Fibroblast of villous mesenchyme (primary cell): ENCODE results near the gene MUC15. TPM values are rescaled to one million over a fixed set of nuclear protein-coding genes. Genes with fewer than 3 reads are reported as not detected.
A peak's percentile ranks its signal among the peaks of the same experiment; 100 is the strongest.

Experiments
- DNase-seq: peaks from one replicate; pipeline ENCODE4 v3.0.0-alpha.2; 2010; ENCODE audit warnings: low read depth
- H3K4me3 ChIP-seq: 2 replicates; pipeline ENCODE4 v1.5.1; 2011; ENCODE audit warnings: low read depth, mild to moderate bottlenecking, low read length
- total RNA-seq: library from RNA; depleted of rRNA; stranded (reverse); fragments of >200 nt; gene quantifications from 2 replicates; pipeline ENCODE4 v1.2.3, GENCODE V29; 2012
- TF ChIP-seq, protein P1 (sequence below): IDR thresholded peaks from 2 replicates; pipeline ENCODE4 v1.5.1; 2012; ENCODE audit warnings: low read depth, mild to moderate bottlenecking, low read length; ENCODE audit not compliant: insufficient read depth

The MUC15 gene, protein sequence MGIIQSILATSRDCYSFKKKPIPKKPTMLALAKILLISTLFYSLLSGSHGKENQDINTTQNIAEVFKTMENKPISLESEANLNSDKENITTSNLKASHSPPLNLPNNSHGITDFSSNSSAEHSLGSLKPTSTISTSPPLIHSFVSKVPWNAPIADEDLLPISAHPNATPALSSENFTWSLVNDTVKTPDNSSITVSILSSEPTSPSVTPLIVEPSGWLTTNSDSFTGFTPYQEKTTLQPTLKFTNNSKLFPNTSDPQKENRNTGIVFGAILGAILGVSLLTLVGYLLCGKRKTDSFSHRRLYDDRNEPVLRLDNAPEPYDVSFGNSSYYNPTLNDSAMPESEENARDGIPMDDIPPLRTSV
- not detected in 2 replicates for total RNA-seq

DNA sequence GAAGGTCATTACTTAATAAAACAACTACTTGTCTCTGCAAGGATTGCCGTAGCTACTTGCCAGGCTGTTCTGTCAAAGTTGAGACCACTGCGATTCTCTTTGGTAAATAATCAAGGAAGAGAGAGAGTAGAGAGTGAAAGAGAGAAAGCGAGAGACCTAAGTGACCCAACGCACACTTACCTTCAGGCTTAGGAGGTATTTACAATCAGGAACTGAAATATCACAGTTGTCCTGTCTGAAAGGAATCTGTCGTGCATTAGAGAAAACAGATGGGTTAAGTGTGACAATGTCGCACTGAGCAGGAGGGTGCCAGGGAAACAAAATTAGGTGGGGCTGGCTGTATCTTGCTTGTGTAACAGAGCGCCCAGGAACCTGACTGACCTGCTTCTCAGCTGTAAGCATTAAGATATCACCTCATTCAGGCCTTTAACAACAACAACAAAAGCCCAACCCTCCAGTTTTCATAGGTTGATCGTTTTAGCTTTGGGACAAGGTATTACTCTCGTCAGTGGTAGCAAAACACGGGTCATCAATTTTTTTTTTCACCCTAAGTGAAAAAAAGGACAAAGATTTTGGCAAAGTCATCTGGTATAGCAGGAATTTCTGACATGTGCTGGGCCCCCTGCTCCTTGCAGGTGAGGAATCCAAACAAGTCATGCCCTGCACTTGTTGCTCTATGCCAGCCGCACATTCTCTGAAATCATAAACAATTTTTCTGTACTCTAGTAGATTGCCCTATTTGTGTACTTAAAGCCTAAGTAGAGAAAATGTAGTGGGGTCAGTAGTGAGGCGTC is at the start of gene MUC15:
Gene MUC15, minus strand, starts transcription at position 403 of the 794 bp plus-strand sequence. CDS start 5,169 bp downstream, outside the sequence.
- DNase-seq, result no peak
- TF ChIP-seq, protein P1, sequence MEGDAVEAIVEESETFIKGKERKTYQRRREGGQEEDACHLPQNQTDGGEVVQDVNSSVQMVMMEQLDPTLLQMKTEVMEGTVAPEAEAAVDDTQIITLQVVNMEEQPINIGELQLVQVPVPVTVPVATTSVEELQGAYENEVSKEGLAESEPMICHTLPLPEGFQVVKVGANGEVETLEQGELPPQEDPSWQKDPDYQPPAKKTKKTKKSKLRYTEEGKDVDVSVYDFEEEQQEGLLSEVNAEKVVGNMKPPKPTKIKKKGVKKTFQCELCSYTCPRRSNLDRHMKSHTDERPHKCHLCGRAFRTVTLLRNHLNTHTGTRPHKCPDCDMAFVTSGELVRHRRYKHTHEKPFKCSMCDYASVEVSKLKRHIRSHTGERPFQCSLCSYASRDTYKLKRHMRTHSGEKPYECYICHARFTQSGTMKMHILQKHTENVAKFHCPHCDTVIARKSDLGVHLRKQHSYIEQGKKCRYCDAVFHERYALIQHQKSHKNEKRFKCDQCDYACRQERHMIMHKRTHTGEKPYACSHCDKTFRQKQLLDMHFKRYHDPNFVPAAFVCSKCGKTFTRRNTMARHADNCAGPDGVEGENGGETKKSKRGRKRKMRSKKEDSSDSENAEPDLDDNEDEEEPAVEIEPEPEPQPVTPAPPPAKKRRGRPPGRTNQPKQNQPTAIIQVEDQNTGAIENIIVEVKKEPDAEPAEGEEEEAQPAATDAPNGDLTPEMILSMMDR, result no peak
- H3K4me3 ChIP-seq, result no peak within 1 kb of the TSS

DNA sequence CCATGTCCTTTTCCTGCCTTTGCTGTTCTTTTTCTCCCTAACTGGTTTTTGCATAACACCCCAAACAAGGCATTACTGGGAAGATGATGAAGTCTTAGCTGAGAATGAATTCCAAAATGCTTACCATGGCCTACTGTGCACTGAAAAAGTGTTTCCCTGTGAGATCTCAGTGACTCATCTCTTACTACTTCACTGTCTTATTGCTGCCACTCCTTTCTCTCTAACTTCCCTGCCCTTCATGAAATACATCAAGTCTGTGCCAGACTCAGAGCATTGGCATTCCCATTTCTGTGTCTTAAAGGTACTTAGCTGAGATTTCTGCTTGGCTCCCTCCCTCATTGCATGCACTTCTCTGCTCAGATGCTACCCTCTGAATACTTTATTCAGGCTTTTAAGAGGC is 49.1 kb upstream of the MUC15 start:
- TF ChIP-seq, protein P1, result no peak
- peak; percentile 25 for DNase-seq
- H3K4me3 ChIP-seq, result no peak overlapping the region

DNA sequence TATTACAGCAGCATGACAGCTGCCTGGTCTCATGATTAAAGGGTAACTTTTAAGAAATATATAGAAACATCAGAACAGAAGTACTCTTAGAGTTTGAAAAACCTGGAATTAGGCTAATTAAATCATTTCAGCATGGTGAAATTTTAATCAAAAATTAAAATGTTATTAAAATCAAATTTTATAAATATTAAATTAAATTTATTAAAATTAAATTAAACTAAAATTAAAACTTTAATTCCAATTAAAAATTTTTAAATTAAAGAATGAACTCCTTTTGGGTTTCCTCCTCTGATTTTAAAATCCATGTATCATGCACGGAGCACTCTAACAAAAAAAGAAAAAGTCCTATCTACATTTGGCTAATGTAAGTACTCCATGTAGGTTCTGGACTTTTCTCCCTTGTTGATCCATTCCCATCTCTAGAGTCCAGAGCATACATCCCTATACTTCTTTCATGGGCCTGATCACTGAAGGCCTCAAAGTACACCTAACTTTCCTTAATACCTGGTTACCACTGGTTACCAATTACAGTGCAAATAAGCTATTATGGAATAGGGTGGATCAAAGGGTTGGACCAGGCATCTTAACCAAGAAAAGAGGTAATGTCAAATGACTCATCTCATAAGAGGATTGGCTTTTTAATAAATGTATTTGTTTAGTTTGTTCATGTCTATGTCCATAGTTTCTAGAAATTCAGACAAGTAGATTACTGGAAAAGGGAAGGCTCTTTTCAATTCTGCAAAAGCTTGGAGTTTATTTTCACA is 48.4 kb upstream of the MUC15 start:
- no peak for DNase-seq
- no peak overlapping the region for H3K4me3 ChIP-seq
- TF ChIP-seq, protein P1, result no peak

DNA sequence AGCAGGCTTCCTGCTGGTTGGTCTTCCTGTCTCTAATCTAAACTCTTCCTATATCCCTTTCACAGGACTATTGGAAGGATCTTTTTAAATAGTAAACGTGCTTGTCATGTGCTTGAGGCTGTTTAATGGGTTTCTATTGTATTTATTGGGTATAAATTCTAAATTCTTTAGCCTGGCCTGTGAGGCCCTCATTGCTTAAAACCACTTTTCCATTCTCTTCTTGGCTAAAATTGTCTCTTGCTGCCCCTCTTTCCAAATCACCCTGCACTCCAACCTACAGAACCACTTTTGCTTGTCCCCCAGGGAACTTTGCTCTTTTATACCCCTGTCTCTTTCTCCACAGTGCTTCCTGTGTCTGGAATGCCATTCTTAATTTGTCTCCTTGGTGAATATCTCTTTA is 46.4 kb upstream of the MUC15 start:
- DNase-seq, result no peak
- TF ChIP-seq, protein P1, result no peak
- no peak overlapping the region for H3K4me3 ChIP-seq

DNA sequence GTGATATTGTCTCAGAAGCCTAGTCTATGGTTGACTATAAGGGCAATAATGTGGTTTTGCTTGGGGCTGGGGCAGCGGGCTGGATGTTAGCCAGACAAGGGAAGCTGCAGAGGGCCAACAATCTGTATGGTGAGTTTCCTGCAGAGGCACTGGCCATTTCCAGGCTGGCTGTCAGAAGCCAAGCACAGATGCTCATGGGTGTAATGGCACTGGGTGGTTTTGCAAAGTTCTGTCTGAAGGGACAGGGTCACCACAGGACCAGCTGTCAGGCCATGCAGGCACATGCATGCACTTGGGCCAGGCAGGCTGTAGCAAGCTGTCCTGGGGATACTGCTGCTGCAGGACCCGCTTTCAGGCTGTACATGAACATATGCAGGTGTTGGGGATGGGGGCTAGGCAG is 41.7 kb upstream of the MUC15 start:
- TF ChIP-seq, protein P1, result no peak
- DNase-seq, result no peak
- no peak overlapping the region for H3K4me3 ChIP-seq

DNA sequence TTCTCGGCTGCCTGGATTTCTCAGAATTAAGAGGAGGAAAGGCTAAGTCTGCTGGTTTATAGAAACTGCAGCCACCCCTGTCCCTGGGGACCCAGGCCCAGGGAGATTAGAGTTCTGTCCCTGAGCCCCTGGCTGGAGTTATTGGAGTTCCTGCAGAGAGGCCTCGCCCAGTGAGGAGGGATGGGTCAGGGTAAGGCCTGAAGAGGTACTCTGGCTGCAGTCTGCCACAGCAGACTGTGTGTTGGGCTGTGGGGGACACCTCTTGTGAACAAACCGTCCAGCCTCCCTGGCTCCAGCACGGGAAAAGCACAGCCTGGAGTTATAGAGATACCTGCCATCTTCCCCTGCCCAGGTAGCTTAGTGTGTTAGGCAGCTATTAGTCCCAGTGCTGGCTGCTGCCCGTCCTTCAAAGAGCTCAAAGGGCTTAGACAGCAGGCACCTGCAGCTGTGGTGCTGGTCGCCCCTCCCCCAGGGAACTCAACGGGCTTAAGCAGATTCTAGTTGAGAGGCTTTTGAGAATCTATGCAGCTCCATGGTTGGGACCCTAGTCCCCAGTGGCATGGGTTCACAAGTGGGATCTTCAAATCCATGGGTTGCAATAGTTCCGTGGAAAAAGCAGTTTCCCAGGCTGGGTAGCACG is 36.6 kb upstream of the MUC15 start:
- TF ChIP-seq, protein P1, result no peak
- no peak overlapping the region for H3K4me3 ChIP-seq
- DNase-seq, result no peak
